ENCODE measurements around the gene ZNF223.

The ZNF223 gene

DNA sequence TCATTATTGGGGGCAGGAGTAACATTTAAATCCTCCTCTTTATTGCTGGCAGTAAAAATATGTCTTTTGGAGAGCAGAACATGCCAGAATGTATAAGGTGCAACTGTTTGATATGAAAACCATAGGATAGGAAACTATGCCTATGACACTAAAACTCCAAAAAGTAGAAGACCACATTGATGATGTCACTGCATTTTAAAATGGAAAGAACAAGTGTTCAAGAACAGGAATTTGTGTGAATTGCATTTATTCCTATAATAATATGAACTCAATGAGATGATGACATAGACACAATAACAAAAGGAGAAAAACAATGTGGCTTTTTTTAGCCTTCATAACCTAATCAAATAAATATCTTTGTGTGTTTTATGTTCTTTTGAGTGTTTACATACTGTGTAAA, 57.6 kb downstream of the ZNF223 start:
- DNase-seq: no peak
- H3K4me1 Mint-ChIP-seq: peaks cover 25% of the 10 kb centered on the region
- no peak for ATAC-seq
- no peaks in the 10 kb centered on the region for H3K27me3 Mint-ChIP-seq
- H3K36me3 Mint-ChIP-seq (ENCODE audit: low read depth): peaks cover 59% of the 10 kb centered on the region
- H3K4me3 Mint-ChIP-seq: no peak overlapping the region
- no peak overlapping the region for H3K27ac Mint-ChIP-seq
- peaks cover 50% of the 10 kb centered on the region for H3K9me3 Mint-ChIP-seq

DNA sequence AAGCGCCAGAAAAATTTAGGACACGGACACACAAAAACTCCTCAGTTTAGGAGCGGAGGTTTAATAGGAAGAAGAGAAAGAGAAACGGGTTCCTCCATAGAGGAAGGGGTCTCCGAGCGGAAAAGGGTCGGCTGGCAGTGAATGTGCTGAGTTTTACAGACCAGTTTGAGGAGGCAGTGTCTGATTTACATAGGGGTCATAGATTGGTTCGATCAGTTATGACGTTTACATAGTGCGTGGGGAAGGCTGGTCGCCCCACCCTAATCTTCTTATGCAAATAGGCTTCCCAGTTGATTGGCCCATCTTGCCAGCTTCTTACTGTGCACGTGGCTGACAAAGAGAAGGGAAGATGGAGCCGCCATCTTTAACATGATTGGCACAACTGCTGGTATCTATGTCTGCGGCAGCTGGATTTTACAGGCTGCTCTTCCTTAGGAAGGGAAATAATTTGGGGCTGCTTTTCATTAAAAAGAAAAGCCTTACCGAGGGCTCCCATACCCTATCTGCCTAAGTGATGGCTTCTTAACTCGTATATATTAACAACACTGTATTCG, 60.2 kb downstream of the ZNF223 start:
- H3K4me3 Mint-ChIP-seq: peak overlapping the region; percentile 53
- H3K27ac Mint-ChIP-seq: no peak overlapping the region
- ATAC-seq (peak; percentile 21), DNase-seq (no peak)
- no peaks in the 10 kb centered on the region for H3K27me3 Mint-ChIP-seq
- peaks cover 34% of the 10 kb centered on the region for H3K9me3 Mint-ChIP-seq
- H3K36me3 Mint-ChIP-seq (ENCODE audit: low read depth): peaks cover 52% of the 10 kb centered on the region
- H3K4me1 Mint-ChIP-seq: peaks cover 31% of the 10 kb centered on the region

DNA sequence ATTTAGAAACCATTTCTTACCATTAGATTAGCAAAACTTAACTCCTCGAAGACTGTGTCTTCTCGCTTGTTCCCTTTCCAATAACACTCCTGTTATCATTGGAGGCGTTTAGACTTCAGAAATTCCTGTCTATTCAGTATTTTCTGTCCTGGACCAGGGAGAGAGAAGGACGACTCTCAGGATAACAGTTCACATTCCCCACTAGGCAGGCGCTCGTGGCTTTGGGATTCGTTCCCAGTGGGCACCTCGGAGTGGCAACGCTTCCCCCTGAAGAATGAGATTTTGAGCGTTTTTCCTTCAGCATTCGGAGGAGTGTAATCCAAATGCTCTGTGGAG, 60.9 kb downstream of the ZNF223 start:
- Mint-ChIP-seq H3K4me3 (peak overlapping the region; percentile 100), H3K27me3 (no peaks in the 10 kb centered on the region), H3K36me3 (ENCODE audit: low read depth) (peaks cover 50% of the 10 kb centered on the region), H3K9me3 (peaks cover 26% of the 10 kb centered on the region), H3K27ac (peak overlapping the region; percentile 97), H3K4me1 (peaks cover 31% of the 10 kb centered on the region)
- DNase-seq (no peak), ATAC-seq (no peak)

DNA sequence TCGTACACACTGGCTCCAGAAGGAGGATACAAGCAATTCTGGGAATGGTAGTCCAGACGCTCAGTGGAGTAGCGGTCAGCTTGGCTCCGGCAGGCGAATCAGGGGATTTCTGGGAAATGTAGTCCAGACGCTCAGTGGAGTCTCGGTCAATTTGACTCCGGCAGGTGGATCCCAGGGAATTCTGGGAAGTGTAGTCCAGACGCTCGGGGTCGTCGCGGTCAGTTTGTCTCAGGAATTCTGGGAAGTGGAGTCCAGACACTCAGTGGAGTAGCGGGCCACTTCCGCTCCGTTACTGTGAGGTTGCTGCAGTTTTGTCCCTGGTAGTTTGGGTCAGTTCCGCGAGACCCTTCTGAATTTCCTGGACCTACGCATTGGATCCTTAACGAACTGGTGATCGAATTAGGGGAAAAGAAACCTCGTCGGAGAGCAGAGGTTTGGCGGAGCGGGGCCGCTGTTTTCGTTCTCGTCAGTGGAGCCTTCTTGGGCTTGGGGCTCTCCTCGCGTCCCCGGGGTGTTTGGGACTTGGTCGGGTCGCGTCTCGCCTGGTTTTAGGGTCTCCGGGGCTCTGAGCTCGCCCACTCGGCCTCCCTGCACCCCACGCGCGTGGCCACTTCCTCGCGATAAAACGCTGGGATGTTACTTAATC, 61.4 kb downstream of the ZNF223 start, which contains the start of gene ZNF225:
Gene ZNF225, plus strand, starts transcription at position 262 of the 646 bp plus-strand sequence. CDS start 2,429 bp downstream, outside the sequence.
- ATAC-seq (peak; percentile 98), DNase-seq (peak; percentile 83)
- H3K27ac Mint-ChIP-seq: peak within 1 kb of the TSS; percentile 97
- peaks cover 48% of the 10 kb centered on the region for H3K36me3 Mint-ChIP-seq (ENCODE audit: low read depth)
- H3K9me3 Mint-ChIP-seq: peaks cover 21% of the 10 kb centered on the region
- peak within 1 kb of the TSS; percentile 100 for H3K4me3 Mint-ChIP-seq
- H3K27me3 Mint-ChIP-seq: no peaks in the 10 kb centered on the region
- H3K4me1 Mint-ChIP-seq: peaks cover 31% of the 10 kb centered on the region

DNA sequence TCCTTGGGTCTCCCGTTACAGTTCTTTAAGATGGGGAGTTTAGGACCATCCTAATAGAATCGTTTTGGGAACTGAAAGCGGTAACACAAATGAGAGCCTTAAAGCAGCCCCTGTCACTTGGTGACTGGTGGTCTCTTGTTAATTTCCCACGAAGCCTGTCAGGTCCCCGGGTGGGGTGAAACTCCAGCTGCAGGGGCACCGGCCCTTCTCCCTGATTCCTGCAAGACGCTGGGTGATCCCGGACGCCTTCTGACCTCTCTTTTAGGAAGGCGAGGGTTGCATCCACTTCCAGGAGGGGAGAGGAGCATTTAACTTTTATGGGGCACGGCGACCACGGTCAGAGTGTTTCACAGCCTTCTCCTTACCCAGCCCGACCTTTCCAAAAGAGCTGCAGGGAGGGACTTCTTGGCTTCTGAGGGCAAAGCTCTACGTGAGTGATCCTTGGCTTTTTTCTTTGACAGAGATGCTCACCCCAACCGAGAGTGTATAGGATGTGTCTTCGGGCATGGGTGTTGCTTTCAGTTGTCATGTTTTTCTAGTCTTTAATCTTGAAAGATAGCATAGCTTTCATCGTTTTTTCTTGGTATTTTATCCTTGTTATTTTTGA, 62.1 kb downstream of the ZNF223 start:
- H3K4me1 Mint-ChIP-seq: peaks cover 31% of the 10 kb centered on the region
- DNase-seq: peak; percentile 10
- peak overlapping the region; percentile 97 for H3K27ac Mint-ChIP-seq
- peaks cover 18% of the 10 kb centered on the region for H3K9me3 Mint-ChIP-seq
- peaks cover 47% of the 10 kb centered on the region for H3K36me3 Mint-ChIP-seq (ENCODE audit: low read depth)
- H3K27me3 Mint-ChIP-seq: no peaks in the 10 kb centered on the region
- peak overlapping the region; percentile 100 for H3K4me3 Mint-ChIP-seq
- ATAC-seq: no peak

All from activated naive CD8-positive, alpha-beta T cell treated with anti-CD3 and anti-CD28 coated beads, Interleukin-2, amount 50 U/mL, for 24 hours (primary cell).